Measurements from ENCODE around the gene DIPK1A.

The DIPK1A gene

DNA sequence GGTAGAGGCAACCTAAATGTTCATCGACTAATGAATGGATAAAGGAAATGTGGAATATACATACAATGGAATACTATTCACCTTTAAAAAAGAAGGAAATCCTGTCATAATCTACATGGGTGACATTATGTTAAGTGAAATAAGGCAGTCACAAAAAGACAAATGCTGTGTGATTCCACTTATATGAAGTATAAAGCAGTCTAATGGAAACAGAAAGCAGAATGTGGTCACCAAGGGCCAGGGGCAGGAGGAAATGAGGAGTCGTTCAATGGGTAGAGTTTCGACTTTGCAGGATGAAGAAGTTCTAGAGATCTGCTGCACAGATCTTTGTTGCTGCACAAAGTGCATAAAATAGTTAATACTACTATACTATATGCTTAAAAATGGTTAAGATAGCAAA, 7.8 kb downstream of the DIPK1A start:
- H3K27me3 Mint-ChIP-seq (ENCODE audit: low read depth, poor library complexity) = peaks cover 3% of the 10 kb centered on the region
- TF ChIP-seq CTCF (IDR thresholded peaks at IDR 0.05) = no peak
- H3K27ac Mint-ChIP-seq = no peak overlapping the region
- H3K4me1 Mint-ChIP-seq = no peaks in the 10 kb centered on the region
- no peaks in the 10 kb centered on the region for H3K9me3 Mint-ChIP-seq
- H3K36me3 Mint-ChIP-seq (ENCODE audit: low read depth) = no peaks in the 10 kb centered on the region
- DNase-seq = no peak
- H3K4me3 Mint-ChIP-seq = no peak overlapping the region

- Mint-ChIP-seq H3K27me3 (ENCODE audit: low read depth, poor library complexity) (no peaks in the 10 kb centered on the region), H3K4me3 (no peak overlapping the region), H3K4me1 (no peaks in the 10 kb centered on the region), H3K9me3 (peaks cover 4% of the 10 kb centered on the region), H3K36me3 (ENCODE audit: low read depth) (peaks cover 3% of the 10 kb centered on the region), H3K27ac (no peak overlapping the region)
- TF ChIP-seq CTCF (IDR thresholded peaks at IDR 0.05) = no peak
- DNase-seq = no peak
Observed at GRCh38 chr1:92952714-92953113, 8.5 kb downstream of the DIPK1A start.

GRCh38 chr1:92951141-92951582, 10.1 kb downstream of the DIPK1A start:
- H3K27me3 Mint-ChIP-seq (ENCODE audit: low read depth, poor library complexity) = no peaks in the 10 kb centered on the region
- no peak overlapping the region for H3K27ac Mint-ChIP-seq
- peaks cover 7% of the 10 kb centered on the region for H3K36me3 Mint-ChIP-seq (ENCODE audit: low read depth)
- H3K4me3 Mint-ChIP-seq = no peak overlapping the region
- no peaks in the 10 kb centered on the region for H3K4me1 Mint-ChIP-seq
- TF ChIP-seq CTCF (IDR thresholded peaks at IDR 0.05) = no peak
- DNase-seq = no peak
- H3K9me3 Mint-ChIP-seq = peaks cover 10% of the 10 kb centered on the region

GRCh38 chr1:92949937-92950817, 11.1 kb downstream of the DIPK1A start:
- H3K4me1 Mint-ChIP-seq = peaks cover 5% of the 10 kb centered on the region
- no peaks in the 10 kb centered on the region for H3K27me3 Mint-ChIP-seq (ENCODE audit: low read depth, poor library complexity)
- H3K36me3 Mint-ChIP-seq (ENCODE audit: low read depth) = peaks cover 7% of the 10 kb centered on the region
- H3K4me3 Mint-ChIP-seq = no peak overlapping the region
- no peak overlapping the region for H3K27ac Mint-ChIP-seq
- DNase-seq = no peak
- no peak for TF ChIP-seq CTCF (IDR thresholded peaks at IDR 0.05)
- H3K9me3 Mint-ChIP-seq = peaks cover 10% of the 10 kb centered on the region

GRCh38 chr1:92948071-92948470, 13.2 kb downstream of the DIPK1A start:
- no peak overlapping the region for H3K27ac Mint-ChIP-seq
- H3K4me3 Mint-ChIP-seq = no peak overlapping the region
- H3K4me1 Mint-ChIP-seq = peaks cover 11% of the 10 kb centered on the region
- H3K27me3 Mint-ChIP-seq (ENCODE audit: low read depth, poor library complexity) = no peaks in the 10 kb centered on the region
- no peak for TF ChIP-seq CTCF (IDR thresholded peaks at IDR 0.05)
- H3K36me3 Mint-ChIP-seq (ENCODE audit: low read depth) = peaks cover 7% of the 10 kb centered on the region
- DNase-seq = no peak
- H3K9me3 Mint-ChIP-seq = peaks cover 10% of the 10 kb centered on the region

Data from nephron progenitor cell (in vitro differentiated cells).